NCI-H2029 (cell line): ENCODE measurements around the gene CRELD1.
"Not testable (repeated sequence)": the region's sequence is repeated elsewhere in the genome, so short reads cannot be mapped to it uniquely, and the experiment has no call there.

Experiments used
- DNase-seq: peaks from one replicate; lab custom pipeline; 2025; lab: John Stamatoyannopoulos, UW

Gene CRELD1

GRCh38 chr3:9934993-9935392 is 1.4 kb downstream of the CRELD1 start:
- DNase-seq = no peak

- no peak for DNase-seq
Observed at GRCh38 chr3:9935966-9936510, 2.4 kb downstream of the CRELD1 start.

GRCh38 chr3:9937486-9938238 is 4.0 kb downstream of the CRELD1 start:
- DNase-seq = no peak

- DNase-seq = no peak
Observed at GRCh38 chr3:9938966-9939365, 5.3 kb downstream of the CRELD1 start.

- DNase-seq = not testable (repeated sequence)
Observed at GRCh38 chr3:9939906-9940305, 6.3 kb downstream of the CRELD1 start.

GRCh38 chr3:9940746-9941145 is 7.1 kb downstream of the CRELD1 start:
- DNase-seq = no peak

- no peak for DNase-seq
Observed at GRCh38 chr3:9942164-9942563, 8.5 kb downstream of the CRELD1 start.

- DNase-seq = no peak
Observed at GRCh38 chr3:9942934-9943690, 9.5 kb downstream of the CRELD1 start.

- no peak for DNase-seq
Observed at GRCh38 chr3:9944271-9944670, 10.6 kb downstream of the CRELD1 start.

- no peak for DNase-seq
Observed at GRCh38 chr3:9945358-9945757, 11.7 kb downstream of the CRELD1 start.

GRCh38 chr3:9946112-9947024 is 12.7 kb downstream of the CRELD1 start:
- DNase-seq = peak; percentile 92

GRCh38 chr3:9947025-9947995 is 13.7 kb downstream of the CRELD1 start:
- DNase-seq = peak; percentile 67

- DNase-seq = no peak
Observed at GRCh38 chr3:9948586-9948985, 15.0 kb downstream of the CRELD1 start.

- DNase-seq = no peak
Observed at GRCh38 chr3:9949115-9949514, 15.5 kb downstream of the CRELD1 start.

GRCh38 chr3:9949626-9950025 is 16.0 kb downstream of the CRELD1 start:
- DNase-seq = no peak

GRCh38 chr3:9951126-9951525 is 17.5 kb downstream of the CRELD1 start:
- DNase-seq = no peak

- no peak for DNase-seq
Observed at GRCh38 chr3:9951598-9951961, 17.9 kb downstream of the CRELD1 start.

- DNase-seq = peak; percentile 48
Observed at GRCh38 chr3:9951962-9952805, 18.6 kb downstream of the CRELD1 start, which contains the start of gene PRRT3. Gene PRRT3 (minus strand): TSS chr3:9952408. CDS start chr3:9950115, 2,293 bp downstream.

GRCh38 chr3:9955067-9955502 is 21.5 kb downstream of the CRELD1 start:
- peak; percentile 64 for DNase-seq
